D341Med (cell line): ENCODE data around the gene TROAP.

Experiments used
- DNase-seq: peaks from one replicate; pipeline ENCODE4 v3.0.0; 2012; ENCODE audit warnings: low spot score

The TROAP gene

GRCh38 chr12:49344486-49345050, 21.5 kb downstream of the TROAP start:
- DNase-seq = no peak

GRCh38 chr12:49345051-49345824, 22.2 kb downstream of the TROAP start:
- peak; percentile 73 for DNase-seq

DNA sequence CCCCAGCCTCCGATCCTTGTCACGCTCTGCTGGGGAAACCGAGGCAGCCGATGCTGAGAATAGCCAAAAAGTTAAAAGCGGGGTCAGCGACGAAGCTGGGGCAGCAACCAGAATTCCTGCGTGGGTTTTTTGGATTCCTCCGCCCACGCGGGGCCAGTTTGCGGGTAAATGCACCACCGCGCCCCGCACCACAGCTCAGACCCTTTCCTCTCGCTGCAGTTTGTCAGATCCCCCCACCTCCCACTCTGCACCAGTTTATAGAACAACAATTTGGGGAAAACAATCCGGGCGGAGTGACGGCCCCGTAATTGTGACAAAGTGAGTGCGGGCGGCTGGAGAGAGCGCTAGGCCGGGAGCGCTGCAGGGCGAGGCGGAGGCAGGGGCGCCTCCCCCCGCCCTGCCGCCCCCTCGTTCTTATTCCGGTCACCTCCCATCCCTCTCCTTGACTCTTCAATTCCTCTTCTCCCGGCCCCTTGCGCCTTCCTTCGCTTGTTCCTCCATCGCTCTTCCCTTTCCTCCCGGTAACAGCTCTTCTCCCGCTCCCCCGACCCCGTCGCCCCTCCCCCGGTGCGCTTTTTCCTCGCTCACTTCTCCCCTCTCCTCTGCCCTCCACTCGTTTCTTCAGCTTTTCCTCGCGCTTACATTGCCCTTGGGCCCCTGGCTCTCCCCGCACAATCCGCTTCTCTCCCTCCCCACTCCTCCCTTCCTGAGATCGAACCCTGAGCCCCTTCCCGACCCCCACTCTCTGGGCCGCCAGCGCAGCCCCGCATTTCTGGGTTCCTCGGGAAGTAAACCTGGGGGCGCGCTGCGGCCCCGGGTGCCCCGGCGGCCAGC, 23.0 kb downstream of the TROAP start:
- DNase-seq = peak; percentile 58

DNA sequence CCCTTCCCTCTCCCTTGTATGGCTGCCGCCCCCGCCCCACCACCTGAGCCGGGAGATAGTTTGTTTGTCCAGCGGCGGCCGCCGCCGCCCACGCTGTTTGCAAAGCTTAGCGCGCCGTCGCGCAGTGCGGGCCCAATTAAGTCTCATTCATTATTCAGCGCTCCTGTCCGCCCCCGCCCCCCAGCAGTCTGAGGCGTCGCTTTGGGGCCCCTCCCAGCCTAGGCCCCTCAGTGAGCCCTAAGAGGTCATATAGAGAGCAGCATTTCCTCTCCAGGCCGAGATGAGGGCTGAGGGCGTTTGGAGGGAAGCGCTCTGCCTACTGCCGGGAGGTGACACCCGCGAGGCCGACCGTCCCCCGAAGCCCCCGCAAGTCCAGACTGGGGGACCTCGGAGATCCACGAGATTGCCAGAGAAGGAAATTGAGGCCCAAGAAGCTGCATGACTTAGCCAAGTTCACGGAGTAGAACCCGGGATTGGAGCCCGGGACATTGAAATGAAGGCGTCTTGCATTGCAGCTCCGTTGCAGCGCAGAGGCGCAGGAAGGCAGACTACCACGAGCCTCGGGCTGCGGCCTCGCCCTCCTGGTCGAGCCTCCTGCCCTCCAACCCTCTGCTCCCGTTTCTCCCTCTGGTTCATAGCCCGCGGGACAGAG, 23.7 kb downstream of the TROAP start, which contains the start of gene DNAJC22:
Gene DNAJC22 (plus strand): TSS at position 230 of the 652 bp plus-strand sequence. CDS start 1,985 bp downstream, outside the sequence.
- peak; percentile 52 for DNase-seq

DNA sequence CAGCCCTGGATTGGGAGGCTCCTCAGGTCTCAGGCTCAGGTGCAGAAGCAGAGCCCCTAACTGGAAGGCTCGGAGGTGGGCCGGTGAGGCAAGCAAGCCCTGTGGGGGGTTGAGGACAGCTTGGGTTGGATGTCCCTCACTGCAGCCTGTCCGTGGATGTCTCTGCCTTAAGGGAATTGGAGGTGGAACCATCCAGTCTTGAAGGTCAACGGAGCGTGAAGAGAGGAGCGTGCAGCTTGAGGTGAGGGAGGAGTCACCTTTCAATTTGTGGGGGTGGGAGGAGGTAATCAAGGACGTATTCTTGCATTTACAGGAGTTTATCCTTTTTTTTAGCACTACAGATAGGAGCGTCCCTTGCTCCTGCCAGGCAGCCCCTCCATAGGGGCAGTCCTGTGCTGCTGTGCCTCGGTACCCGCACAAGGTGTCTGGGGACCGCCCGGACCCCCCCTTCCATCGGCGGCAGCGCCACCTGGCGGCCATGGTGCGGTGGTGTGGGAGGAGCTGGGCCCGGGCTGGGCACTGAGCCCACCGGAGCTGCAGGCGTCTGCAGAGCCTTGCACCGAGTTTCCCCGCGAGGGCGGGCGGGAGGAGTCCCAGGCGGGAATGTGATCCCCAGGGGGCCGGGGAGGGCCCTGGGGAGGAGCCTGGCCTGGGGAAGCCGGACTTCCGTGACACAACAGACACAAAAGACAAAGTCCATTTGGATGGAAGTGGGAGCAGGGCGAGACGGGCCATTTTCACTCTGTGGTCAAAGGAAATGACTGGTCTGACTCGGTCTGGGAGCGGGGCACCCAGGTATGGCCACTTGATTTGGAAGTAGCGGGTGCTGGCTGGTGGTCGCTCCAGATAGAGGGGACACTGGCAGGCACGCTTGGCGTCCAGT, 24.5 kb downstream of the TROAP start:
- DNase-seq = peak; percentile 96

GRCh38 chr12:49348781-49349180, 25.7 kb downstream of the TROAP start:
- DNase-seq = no peak

DNA sequence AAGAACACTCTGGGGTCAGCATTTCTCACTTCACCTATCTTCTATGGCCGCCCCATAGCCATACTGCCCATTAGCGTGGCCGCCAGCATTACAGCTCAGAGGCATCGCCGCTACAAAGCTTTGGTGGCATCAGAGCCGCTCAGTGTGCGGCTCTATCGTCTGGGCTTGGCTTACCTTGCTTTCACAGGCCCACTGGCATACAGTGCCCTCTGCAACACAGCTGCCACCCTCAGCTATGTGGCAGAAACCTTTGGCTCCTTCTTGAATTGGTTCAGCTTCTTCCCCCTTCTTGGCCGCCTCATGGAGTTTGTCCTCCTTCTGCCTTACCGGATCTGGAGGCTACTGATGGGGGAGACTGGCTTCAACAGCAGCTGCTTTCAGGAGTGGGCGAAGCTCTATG, 26.2 kb downstream of the TROAP start:
- no peak for DNase-seq

- DNase-seq = no peak
Measured at GRCh38 chr12:49352351-49352750, 29.3 kb downstream of the TROAP start.

DNA sequence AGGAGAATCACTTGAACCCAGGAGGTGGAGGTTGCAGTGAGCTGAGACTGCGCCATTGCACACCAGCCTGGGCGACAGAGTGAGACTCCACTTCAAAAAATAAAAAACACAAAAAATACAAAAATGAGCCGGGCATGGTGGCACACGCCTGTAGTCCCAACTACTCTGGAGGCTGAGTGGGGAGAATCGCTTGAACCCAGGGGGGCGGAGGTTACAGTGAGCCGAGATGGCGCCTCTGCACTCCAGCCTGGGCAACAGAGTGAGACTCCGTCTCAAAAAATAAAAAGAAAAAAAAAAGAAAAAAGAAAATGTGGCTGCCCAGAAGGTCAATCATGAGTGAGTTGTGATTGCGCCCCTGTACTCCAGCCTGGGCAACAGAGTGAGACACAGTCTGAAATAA, 32.9 kb downstream of the TROAP start:
- DNase-seq = no peak

GRCh38 chr12:49357103-49357678, 34.1 kb downstream of the TROAP start:
- no peak for DNase-seq

DNA sequence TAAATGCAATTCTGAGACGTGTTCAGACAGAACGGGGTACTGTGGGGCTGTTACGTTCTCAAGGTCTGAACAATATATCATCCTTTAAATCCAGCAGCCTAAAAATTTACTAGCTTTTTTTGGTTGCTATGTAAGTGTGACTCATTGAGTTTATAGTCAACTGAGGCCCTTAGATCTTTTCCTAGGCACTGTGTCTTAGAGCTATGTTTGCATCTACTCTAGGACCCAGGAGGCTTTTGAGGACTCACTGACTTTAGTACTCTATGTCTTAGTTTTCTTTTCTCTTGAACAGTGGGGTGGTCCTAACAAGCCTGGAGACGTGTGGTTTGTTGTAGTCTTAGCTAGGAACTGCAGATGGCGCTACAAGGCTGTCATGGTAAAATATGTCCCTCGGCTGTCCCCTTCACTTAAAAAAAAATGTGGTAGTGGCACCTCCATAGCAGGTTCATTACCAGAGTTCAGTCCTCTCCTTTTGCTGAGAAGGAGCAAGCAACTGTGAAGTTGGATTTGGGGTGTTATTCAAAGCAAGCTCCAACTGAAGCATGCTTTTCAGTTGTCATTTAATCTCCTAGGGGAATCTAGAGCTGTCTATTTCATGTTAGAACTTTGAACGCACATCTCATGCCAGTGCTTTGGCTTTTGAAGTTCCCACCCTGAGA, 35.6 kb downstream of the TROAP start:
- DNase-seq = peak; percentile 79

DNA sequence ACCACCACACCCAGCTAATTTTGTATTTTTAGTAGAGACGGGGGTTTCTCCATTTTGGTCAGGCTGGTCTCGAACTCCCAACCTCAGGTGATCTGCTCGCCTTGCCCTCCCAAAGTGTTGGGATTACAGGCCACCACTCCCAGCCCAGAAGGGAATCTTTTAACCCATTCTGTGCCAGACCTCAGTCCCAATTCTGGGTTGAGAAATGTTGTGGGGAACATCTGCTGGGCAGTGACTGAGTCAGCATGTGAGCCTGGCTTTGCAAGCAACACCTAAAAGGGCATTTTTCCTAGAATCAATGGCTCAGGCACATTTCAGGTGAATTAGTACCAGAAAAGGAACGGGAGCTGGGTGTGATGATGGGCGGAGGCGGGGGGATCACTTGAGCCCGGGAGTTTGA, 36.6 kb downstream of the TROAP start:
- DNase-seq = no peak

GRCh38 chr12:49362077-49362476, 39.0 kb downstream of the TROAP start:
- DNase-seq = no peak

DNA sequence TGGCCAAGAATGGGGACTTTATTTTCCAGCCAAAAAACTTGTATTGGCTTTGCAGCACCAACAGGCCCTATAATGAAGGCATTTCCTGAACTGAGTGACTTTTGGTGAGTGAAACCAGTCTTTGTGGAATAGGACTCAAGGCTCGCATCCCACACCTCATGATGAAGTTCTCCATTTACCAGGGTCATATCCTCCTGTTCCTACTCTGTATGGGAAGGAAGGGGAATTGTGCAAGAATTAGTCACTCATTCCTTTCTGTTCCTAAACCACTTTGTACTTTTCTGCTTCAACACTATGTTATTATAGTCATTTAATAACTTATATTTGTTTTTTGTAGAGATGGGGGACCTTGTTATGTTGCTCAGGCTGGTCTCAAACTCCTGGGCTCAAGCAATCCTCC, 41.9 kb downstream of the TROAP start:
- DNase-seq = no peak

- DNase-seq = no peak
Measured at GRCh38 chr12:49365542-49365941, 42.5 kb downstream of the TROAP start.

GRCh38 chr12:49366096-49366651, 43.1 kb downstream of the TROAP start:
- no peak for DNase-seq

DNA sequence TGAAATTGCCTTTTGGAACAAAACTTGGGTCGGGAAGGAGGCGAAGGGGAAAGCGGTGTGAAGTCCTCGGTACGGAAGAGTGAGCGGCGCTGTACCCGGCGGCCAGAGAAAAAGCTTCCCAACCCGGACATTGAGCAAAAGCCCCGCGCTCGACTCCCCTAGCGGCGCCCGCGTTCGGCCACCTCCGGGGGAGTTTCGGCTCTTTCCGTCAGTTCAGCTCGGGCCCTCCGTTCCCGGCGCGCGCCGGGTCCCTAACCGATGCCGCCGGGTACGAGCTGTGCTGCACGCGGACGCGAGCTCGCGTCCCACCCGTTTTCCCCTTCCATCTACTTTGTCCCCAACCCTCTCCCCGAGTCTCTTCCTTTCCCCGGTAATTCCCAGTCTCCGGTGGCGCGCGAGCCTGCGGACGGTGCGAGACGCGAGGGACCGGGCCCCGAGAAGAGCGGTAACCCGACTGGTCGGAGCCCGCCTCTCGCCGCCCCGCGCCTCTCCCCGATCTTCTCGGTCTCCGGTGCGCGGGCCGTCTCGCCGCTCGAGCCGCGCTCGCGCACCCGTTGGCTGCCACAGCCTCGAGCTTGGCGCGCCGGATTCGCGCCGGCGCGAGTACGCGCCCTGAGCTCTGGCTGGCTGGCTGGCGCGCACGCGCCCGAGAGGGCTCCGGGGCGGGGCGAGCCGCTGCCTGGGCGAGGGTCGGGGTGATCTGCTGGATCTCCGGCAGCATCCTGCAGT, 43.8 kb downstream of the TROAP start:
- peak; percentile 98 for DNase-seq

- DNase-seq = no peak
Measured at GRCh38 chr12:49367381-49368239, 44.6 kb downstream of the TROAP start, which contains the start of gene SPATS2. SPATS2 (plus strand) TSS chr12:49367462; CDS start chr12:49461013, 93,551 bp downstream.
